Neural crest cell (in vitro differentiated cells): Measurements from ENCODE around the gene TUBB4A. TPM values are rescaled to one million over a fixed set of nuclear protein-coding genes. Genes with fewer than 3 reads are reported as not detected.

Source experiments
- DNase-seq: peaks from one replicate; pipeline ENCODE4 v3.0.0; 2021; ENCODE audit warnings: low read depth, mixed read lengths, low spot score
- H3K27ac Mint-ChIP-seq: one replicate; pipeline ENCODE4 v1.8.0; 2021; ENCODE audit warnings: mild to moderate bottlenecking, mixed read lengths; ENCODE audit not compliant: unreplicated experiment
- H3K27me3 Mint-ChIP-seq: 2 replicates; pipeline ENCODE4 v1.8.0; 2021; ENCODE audit warnings: low read depth, mild to moderate bottlenecking, mixed read lengths
- H3K36me3 Mint-ChIP-seq: 2 replicates; pipeline ENCODE4 v1.8.0; 2021; ENCODE audit warnings: low read depth, mild to moderate bottlenecking, mixed read lengths
- H3K4me1 Mint-ChIP-seq: 2 replicates; pipeline ENCODE4 v1.8.0; 2021; ENCODE audit warnings: mixed read lengths
- H3K4me3 Mint-ChIP-seq: one replicate; pipeline ENCODE4 v1.8.0; 2021; ENCODE audit warnings: mild to moderate bottlenecking, mixed read lengths
- H3K9me3 Mint-ChIP-seq: 2 replicates; pipeline ENCODE4 v1.8.0; 2021; ENCODE audit warnings: mixed read lengths
- total RNA-seq: library from RNA; stranded (reverse); gene quantifications from 2 replicates; pipeline ENCODE4 v1.2.1, GENCODE V29; 2021
- TF ChIP-seq, protein P1 (sequence below): fragments of 200-600 bp; sonication (generic); conservative IDR thresholded peaks from 2 replicates; pipeline ENCODE4 v1.5.0; 2021; ENCODE audit warnings: antibody characterized with exemption, mild to moderate bottlenecking

Gene TUBB4A
- total RNA-seq, 1 donor from 2014 or later: 39.9 TPM

DNA sequence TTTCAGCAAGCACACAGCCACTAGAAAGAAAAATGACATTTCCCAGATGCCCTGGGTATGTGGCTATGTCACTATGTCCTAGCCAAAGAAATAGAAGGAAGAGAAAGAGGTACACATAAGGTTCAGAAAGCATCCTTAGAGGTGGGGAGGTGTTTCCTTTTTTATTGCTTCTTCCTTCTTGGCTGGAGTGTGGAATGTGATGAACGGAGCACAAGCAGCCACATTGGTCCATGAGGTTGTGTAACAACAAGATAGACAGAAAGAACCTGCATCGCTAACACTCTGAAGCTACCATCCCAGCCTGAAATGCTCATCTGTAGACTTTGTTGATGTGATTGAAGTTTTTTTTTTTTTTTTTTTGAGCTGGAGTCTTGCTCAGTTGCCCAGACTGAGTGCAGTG, 49.2 kb downstream of the TUBB4A start:
- Mint-ChIP-seq H3K27me3 (no peaks in the 10 kb centered on the region), H3K36me3 (peaks cover 41% of the 10 kb centered on the region), H3K9me3 (peaks cover 7% of the 10 kb centered on the region), H3K4me3 (no peak overlapping the region), H3K27ac (no peak overlapping the region), H3K4me1 (no peaks in the 10 kb centered on the region)
- TF ChIP-seq, protein P1, sequence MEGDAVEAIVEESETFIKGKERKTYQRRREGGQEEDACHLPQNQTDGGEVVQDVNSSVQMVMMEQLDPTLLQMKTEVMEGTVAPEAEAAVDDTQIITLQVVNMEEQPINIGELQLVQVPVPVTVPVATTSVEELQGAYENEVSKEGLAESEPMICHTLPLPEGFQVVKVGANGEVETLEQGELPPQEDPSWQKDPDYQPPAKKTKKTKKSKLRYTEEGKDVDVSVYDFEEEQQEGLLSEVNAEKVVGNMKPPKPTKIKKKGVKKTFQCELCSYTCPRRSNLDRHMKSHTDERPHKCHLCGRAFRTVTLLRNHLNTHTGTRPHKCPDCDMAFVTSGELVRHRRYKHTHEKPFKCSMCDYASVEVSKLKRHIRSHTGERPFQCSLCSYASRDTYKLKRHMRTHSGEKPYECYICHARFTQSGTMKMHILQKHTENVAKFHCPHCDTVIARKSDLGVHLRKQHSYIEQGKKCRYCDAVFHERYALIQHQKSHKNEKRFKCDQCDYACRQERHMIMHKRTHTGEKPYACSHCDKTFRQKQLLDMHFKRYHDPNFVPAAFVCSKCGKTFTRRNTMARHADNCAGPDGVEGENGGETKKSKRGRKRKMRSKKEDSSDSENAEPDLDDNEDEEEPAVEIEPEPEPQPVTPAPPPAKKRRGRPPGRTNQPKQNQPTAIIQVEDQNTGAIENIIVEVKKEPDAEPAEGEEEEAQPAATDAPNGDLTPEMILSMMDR: no peak
- DNase-seq: no peak

DNA sequence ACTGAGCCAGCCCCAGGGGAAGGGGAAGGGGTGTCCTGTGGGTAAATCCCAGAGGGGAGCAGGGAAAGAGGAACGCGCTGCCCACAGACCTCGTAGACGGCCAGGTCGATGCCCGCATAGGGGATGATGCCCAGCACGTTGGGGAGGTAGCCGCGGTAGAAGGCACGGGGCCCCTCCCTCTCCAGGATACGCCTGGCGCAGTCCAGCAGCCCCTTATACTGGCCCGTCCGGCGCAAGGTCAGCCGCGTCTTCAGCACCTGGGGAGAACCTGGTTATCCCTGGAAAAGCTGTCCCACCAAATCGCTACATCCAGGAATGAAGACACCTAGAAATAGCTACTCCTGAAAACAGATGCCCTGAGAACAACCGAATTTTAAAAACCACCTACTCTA, 49.9 kb downstream of the TUBB4A start:
- no peaks in the 10 kb centered on the region for H3K27me3 Mint-ChIP-seq
- TF ChIP-seq, protein P1: no peak
- peaks cover 41% of the 10 kb centered on the region for H3K36me3 Mint-ChIP-seq
- no peak for DNase-seq
- H3K4me3 Mint-ChIP-seq: no peak overlapping the region
- H3K9me3 Mint-ChIP-seq: peaks cover 7% of the 10 kb centered on the region
- no peaks in the 10 kb centered on the region for H3K4me1 Mint-ChIP-seq
- no peak overlapping the region for H3K27ac Mint-ChIP-seq

DNA sequence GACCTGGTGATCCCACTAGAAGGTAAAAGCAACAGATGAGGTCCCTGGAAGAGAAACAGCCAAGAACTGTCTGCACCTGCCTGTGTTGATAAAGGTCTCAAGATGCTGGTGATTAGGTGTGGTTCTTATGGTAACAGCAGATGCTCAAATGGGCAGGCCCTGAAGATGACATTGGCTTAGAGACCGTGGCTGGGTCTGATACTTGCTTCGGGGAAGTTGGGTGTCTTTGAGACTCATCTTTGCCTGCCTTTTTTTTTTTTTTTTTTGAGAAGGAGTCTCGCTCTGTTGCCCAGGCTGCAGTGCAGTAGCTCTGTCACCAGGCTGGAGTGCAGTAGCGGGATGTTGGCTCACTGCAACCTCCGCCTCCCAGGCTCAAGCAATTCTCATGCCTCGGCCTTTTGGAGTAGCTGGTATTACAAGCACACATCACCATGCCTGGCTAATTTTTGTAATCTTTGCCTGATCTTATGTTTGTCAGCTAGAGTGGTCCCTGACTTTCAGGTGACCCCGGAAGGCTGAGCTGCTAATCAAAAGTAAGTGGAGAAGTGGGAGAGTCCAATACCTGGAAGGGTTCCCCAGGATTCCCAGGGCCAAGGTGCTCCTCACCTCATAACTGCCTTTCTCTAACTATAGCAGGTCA, 50.4 kb downstream of the TUBB4A start:
- TF ChIP-seq, protein P1: no peak
- DNase-seq: no peak
- Mint-ChIP-seq H3K9me3 (peaks cover 7% of the 10 kb centered on the region), H3K27me3 (no peaks in the 10 kb centered on the region), H3K4me3 (no peak overlapping the region), H3K27ac (no peak overlapping the region), H3K36me3 (peaks cover 42% of the 10 kb centered on the region), H3K4me1 (no peaks in the 10 kb centered on the region)

DNA sequence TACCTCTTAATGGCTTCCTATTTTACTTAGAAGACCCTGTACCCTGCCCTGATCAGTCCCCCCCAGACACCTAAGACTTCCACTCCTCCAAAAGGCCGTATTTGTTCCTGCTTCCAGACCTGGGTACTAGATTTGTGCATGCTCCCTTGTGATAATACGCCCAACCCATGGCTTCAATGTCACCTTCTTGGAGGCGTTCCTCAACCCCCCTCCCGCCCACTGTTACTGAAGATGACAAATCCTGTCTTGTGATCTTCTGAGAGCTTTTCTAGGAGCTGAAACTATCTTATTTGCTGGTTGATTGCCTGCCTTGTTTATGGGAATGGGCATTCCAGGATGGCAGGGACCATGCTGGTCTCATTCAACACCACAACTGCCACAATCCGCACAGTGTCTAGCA, 51.9 kb downstream of the TUBB4A start:
- Mint-ChIP-seq H3K27me3 (no peaks in the 10 kb centered on the region), H3K4me3 (no peak overlapping the region), H3K27ac (no peak overlapping the region), H3K4me1 (no peaks in the 10 kb centered on the region), H3K9me3 (peaks cover 4% of the 10 kb centered on the region), H3K36me3 (peaks cover 45% of the 10 kb centered on the region)
- TF ChIP-seq, protein P1: no peak
- no peak for DNase-seq

DNA sequence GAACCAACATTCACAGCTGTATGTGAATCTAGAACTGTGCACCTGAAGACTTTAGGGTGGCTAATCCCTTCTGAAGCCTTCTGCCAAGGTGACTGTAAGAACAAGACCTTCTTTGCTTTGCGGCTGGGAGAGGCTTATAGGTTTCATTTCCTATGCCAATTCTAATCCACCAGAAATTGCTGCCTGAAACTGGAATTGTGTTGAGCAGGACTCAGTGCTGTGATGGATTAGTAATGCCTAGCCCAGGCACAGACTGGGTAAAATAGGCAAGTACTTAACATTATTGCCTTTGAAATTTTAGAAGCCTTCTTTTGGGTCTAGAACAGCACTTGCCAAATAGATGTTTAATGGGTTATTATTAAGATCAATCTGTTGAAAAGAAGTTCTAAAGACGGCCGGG, 54.1 kb downstream of the TUBB4A start:
- Mint-ChIP-seq H3K27ac (no peak overlapping the region), H3K4me3 (no peak overlapping the region), H3K27me3 (no peaks in the 10 kb centered on the region), H3K4me1 (no peaks in the 10 kb centered on the region), H3K36me3 (peaks cover 25% of the 10 kb centered on the region), H3K9me3 (no peaks in the 10 kb centered on the region)
- no peak for DNase-seq
- TF ChIP-seq, protein P1: no peak
